ENCODE measurements around the gene APP.

Gene APP

GRCh38 chr21:26020510-26020909 lies 150.1 kb downstream of the APP start:
- no peaks in the 10 kb centered on the region for H3K27me3 ChIP-seq (replicated peaks; ENCODE audit: insufficient read depth, low read length)
- no peak overlapping the region for H2AFZ ChIP-seq (ENCODE audit: low read length)
- no peaks in the 10 kb centered on the region for H3K79me2 ChIP-seq (ENCODE audit: low read length)
- no peak overlapping the region for H3K27ac ChIP-seq (ENCODE audit: low read length)
- TF ChIP-seq EZH2phosphoT487 (IDR thresholded peaks at IDR 0.05; ENCODE audit: low read length) (no peak), EZH2 (optimal IDR thresholded peaks at IDR 0.05; ENCODE audit: low read depth, low read length) (no peak), CTCF (IDR thresholded peaks at IDR 0.05; ENCODE audit: low read length) (no peak)
- DNase-seq, result no peak
- peaks cover 5% of the 10 kb centered on the region; the same call in 1 of the 2 replicates for H4K20me1 ChIP-seq (ENCODE audit: insufficient read depth, low read length)
- H3K4me3 ChIP-seq (ENCODE audit: low read length), result no peak overlapping the region
- H3K4me2 ChIP-seq (ENCODE audit: low read depth, low read length), result no peak overlapping the region
- H3K9me2 ChIP-seq (replicated peaks; ENCODE audit: insufficient read depth, low read length), result no peaks in the 10 kb centered on the region
- H3F3A ChIP-seq (ENCODE audit: insufficient read depth, low read length), result peaks cover 19% of the 10 kb centered on the region
- H3K4me1 ChIP-seq (ENCODE audit: low read length), result peaks cover 14% of the 10 kb centered on the region
- H3K36me3 ChIP-seq (replicated peaks; ENCODE audit: insufficient read depth, low read length), result no peaks in the 10 kb centered on the region
- no peak overlapping the region for H3K9ac ChIP-seq (ENCODE audit: low read length)
- H3K9me3 ChIP-seq (replicated peaks; ENCODE audit: insufficient read depth, low read length), result no peaks in the 10 kb centered on the region

- no peaks in the 10 kb centered on the region for H3K36me3 ChIP-seq (replicated peaks; ENCODE audit: insufficient read depth, low read length)
- H3K79me2 ChIP-seq (ENCODE audit: low read length), result no peaks in the 10 kb centered on the region
- H3K9me2 ChIP-seq (replicated peaks; ENCODE audit: insufficient read depth, low read length), result no peaks in the 10 kb centered on the region
- no peak overlapping the region for H3K4me2 ChIP-seq (ENCODE audit: low read depth, low read length)
- no peak overlapping the region for H2AFZ ChIP-seq (ENCODE audit: low read length)
- H3K4me1 ChIP-seq (ENCODE audit: low read length), result peaks cover 14% of the 10 kb centered on the region
- no peak overlapping the region for H3K4me3 ChIP-seq (ENCODE audit: low read length)
- peaks cover 5% of the 10 kb centered on the region; the same call in 1 of the 2 replicates for H4K20me1 ChIP-seq (ENCODE audit: insufficient read depth, low read length)
- peaks cover 19% of the 10 kb centered on the region for H3F3A ChIP-seq (ENCODE audit: insufficient read depth, low read length)
- no peak overlapping the region for H3K9ac ChIP-seq (ENCODE audit: low read length)
- H3K27ac ChIP-seq (ENCODE audit: low read length), result no peak overlapping the region
- H3K9me3 ChIP-seq (replicated peaks; ENCODE audit: insufficient read depth, low read length), result no peaks in the 10 kb centered on the region
- no peaks in the 10 kb centered on the region for H3K27me3 ChIP-seq (replicated peaks; ENCODE audit: insufficient read depth, low read length)
- TF ChIP-seq EZH2phosphoT487 (IDR thresholded peaks at IDR 0.05; ENCODE audit: low read length) (no peak), CTCF (IDR thresholded peaks at IDR 0.05; ENCODE audit: low read length) (no peak), EZH2 (optimal IDR thresholded peaks at IDR 0.05; ENCODE audit: low read depth, low read length) (no peak)
- DNase-seq, result no peak
Observed at GRCh38 chr21:26020081-26020480, 150.5 kb downstream of the APP start.

- H3F3A ChIP-seq (ENCODE audit: insufficient read depth, low read length), result peaks cover 19% of the 10 kb centered on the region
- no peak for TF ChIP-seq CTCF (IDR thresholded peaks at IDR 0.05; ENCODE audit: low read length)
- no peak for TF ChIP-seq EZH2phosphoT487 (IDR thresholded peaks at IDR 0.05; ENCODE audit: low read length)
- no peak for TF ChIP-seq EZH2 (optimal IDR thresholded peaks at IDR 0.05; ENCODE audit: low read depth, low read length)
- H3K4me2 ChIP-seq (ENCODE audit: low read depth, low read length), result no peak overlapping the region
Observed at GRCh38 chr21:26019236-26019635, 151.3 kb downstream of the APP start.

More at GRCh38 chr21:26019236-26019635, 151.3 kb downstream of the APP start:
- H3K9me3 ChIP-seq (replicated peaks; ENCODE audit: insufficient read depth, low read length), result no peaks in the 10 kb centered on the region
- H3K4me3 ChIP-seq (ENCODE audit: low read length), result no peak overlapping the region
- H3K79me2 ChIP-seq (ENCODE audit: low read length), result no peaks in the 10 kb centered on the region
- no peak overlapping the region for H3K9ac ChIP-seq (ENCODE audit: low read length)
- H3K27ac ChIP-seq (ENCODE audit: low read length), result no peak overlapping the region
- H2AFZ ChIP-seq (ENCODE audit: low read length), result no peak overlapping the region
- H3K4me1 ChIP-seq (ENCODE audit: low read length), result peaks cover 14% of the 10 kb centered on the region
- H3K9me2 ChIP-seq (replicated peaks; ENCODE audit: insufficient read depth, low read length), result no peaks in the 10 kb centered on the region
- H3K27me3 ChIP-seq (replicated peaks; ENCODE audit: insufficient read depth, low read length), result no peaks in the 10 kb centered on the region
- no peaks in the 10 kb centered on the region for H3K36me3 ChIP-seq (replicated peaks; ENCODE audit: insufficient read depth, low read length)
- DNase-seq, result no peak
- H4K20me1 ChIP-seq (ENCODE audit: insufficient read depth, low read length), result peaks cover 5% of the 10 kb centered on the region; the same call in 1 of the 2 replicates
